ENCODE measurements around the gene BNIP5.

Gene BNIP5, protein sequence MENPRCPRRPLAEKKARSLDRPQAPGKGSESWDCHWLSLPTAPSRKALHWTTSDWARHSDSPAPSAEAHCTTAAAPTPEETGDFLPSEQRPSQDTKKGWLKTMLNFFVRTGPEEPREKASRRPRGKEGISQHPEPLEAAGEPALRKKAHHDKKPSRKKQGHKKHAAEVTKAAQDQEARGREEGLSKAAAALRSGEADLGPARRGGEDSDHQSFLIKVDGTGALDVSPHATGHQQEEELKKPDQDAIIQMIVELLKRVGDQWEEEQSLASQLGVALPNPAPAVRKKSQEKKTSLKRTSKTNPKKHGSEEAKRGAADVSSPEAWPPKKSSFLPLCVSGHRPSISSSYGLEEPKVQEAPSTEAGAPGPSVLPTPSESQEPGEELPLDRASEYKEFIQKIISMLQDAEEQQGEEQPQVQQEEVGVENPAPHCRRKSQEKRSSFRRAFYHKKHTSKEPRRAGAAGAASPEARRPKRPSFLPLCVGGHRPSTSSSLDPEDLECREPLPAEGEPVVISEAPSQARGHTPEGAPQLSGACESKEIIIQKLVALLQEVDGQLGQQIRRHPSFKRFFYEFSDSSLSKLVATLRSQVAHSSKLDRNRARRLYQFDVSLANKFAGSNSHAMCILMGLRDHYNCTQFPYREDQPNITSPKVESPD

DNA sequence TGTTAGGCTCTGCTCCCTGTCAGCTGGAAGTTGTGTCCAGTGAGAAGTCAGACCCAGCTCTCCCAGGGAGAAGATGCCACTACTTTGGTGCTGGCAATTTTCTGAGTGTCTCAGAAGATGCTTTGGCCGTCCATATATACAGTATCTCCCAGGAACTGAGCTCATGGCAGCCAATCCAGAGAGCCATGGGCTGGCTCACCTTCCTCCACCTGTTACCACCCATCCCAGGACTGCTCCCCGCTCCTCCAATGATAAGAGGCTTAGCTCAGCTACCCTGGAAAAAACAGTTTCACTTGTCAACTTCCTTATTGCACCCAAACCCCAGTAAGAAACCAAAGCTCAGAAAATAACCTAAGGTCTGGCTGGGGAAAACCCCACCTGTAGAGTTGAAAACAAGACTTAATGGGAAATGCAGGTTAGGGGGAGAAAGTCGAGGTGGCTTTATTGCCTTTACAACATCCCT is at the start of gene BNIP5:
TSS of gene BNIP5 (minus strand) at position 110 of the 463 bp plus-strand sequence. CDS start 6,198 bp downstream, outside the sequence.
- no peak for DNase-seq

DNA sequence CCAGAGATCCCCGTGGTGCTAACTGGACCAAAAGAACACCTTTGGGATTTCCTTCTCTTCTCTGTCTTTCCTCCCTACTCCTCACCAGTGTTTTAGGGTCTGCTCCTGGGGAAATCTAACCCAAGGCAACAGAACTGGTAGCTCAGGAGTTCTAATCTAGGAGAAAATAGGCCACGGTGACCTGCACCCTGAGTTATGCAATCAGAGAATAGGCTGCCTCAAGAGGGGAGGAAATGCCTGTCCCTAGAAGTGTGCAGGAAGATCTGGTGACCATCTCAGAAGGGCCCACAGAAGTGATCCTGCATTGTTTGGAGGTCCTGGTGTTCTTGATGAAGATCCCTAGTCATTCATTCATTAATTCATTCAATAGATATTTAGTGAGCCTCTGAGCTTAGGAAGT is 47.4 kb upstream of the BNIP5 start:
- no peak for DNase-seq

DNA sequence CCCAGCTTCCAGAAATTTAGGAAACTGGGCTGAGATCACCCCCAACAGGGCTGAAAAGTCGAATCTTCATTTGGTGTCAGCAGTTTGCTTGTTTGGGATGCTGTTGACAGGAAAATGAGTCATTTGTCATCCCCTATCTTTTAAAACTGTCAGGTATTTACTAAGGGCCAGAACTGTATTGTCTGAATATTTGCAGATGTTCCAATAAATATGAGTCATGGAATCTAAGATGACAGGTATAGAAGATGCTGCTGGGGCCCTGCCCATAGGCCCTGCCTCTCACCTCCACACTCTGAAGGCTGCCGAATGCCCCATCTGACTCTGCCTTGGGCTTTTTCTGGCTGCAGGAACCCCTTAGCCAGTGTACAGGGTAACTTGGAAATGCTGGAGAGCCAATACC is 46.9 kb upstream of the BNIP5 start:
- no peak for DNase-seq

DNA sequence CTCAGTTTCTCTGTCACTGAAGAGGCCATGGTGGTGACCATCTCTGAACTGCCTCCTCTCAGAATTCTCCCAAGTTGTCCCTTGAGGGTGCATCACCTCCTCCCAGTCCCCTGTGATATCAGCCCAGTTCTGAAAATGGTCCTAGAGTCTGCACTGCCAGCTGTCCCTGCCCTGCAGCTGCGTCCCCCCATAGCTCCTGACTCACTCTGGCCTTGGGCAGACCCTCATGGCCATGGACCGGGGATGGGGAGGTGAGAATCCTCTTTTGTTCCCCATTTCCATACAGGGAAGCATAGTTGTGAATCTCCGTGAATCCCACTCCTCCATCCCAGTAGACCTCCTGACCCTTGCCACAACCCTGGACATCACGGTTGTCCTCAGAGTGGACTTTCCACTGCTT is 46.3 kb upstream of the BNIP5 start:
- DNase-seq, result no peak

DNA sequence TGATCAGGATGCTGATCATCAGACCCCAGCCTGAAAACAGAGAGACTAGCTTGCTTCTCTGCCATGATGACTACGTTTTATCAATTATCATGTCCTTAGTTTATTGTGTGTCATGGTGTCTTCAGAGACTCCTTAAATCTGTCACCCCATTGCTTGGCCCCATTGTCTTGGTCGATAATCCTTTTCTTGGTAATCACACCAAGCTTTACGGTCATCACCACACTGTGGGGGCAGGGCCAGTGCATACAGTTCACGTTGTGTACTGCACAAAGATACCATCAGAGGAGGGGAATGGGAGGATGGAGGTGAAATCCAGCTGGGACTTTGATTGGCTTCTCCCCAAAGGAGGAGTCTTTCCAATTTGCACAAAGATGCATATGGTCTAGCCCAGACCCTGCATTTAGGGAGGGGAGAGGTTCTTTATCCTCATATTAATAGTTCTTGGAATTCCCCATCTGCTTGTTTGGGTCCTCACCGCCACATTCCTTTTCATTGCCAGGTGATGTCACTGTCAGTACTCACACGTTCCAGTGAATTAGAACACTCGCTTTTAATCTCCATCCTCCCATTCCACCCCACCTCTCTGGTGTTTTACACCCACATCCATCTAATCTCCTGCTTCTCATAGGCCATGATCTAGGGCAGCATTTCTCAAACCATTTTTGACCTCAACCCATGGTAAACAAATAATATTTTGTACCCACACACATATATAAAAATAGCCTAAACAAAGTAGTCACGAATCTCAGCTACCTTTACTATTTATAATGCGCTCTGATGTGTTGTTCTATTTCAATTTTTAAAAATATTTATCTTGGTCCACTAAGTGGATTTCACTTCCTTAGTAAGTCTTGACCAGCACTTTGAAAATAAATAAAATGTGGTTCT is 45.1 kb upstream of the BNIP5 start:
- DNase-seq, result no peak

DNA sequence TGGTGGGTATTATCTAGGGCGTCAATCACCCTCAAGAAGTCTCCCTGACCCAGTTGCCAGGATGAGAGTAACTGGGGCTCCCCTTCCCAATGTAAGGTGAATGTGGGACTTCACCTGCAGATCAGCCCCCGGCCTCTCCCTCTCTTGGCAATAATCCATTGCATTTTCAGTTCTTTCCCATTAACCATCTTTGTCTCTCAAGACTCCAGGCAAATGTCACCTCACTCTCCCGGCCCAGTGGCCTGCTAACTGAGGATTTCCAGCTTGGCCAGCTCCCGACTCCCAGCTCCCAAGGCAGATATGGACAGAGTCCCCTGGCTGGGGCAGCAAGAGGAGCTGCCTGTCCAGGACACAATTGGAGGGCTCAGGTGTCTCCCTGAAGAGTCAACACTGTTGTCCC is 43.5 kb upstream of the BNIP5 start:
- DNase-seq, result no peak

DNA sequence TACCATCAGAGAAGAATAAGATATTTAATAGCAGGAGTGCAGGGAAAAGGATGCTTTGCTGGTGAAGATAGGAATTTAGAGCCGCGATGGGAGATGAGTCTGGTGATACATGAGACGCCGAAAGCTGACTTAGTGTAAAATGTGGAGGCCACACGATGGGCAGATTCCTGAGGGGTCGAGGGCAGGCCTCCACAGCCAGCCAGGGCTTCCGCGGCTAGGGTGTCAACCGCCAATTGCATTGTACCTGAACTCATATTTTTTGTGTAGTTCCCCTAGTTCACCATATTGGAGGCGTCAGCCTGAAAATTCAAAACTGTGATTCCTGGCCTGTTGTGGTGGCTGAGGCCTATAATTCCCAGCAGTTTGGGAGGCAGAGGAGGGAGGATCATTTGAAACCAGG is 42.2 kb upstream of the BNIP5 start:
- no peak for DNase-seq

DNA sequence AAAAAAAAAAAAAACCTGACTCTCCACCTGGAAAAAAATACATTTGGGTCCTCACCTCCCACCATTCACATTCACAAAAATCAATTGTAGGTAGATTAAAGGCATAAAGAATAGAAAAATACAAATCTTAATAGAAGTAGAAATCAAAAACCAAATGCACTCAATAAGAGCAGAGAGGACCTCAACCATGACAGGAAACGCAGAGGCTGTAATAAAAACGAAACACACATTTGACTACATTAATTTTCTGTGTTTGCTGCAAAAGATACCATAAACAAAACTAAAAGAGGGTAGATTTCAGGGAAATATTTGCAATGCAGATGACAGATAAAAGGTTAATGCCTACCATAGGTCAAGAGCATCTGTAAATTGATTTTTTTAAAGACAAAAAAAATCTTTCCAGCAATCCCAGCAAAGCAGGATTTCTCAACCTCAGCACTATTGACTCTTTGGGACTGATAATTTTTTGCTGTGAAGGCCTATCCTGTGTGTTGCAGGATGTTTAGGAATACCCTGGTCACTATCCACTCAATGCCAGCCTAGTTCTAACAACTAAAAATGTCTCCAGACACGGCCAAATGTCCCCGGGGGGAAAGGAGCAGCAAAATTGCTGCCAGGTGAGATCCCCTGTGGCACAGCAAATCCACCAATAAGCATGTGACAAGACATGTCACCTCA is 41.7 kb upstream of the BNIP5 start:
- no peak for DNase-seq

DNA sequence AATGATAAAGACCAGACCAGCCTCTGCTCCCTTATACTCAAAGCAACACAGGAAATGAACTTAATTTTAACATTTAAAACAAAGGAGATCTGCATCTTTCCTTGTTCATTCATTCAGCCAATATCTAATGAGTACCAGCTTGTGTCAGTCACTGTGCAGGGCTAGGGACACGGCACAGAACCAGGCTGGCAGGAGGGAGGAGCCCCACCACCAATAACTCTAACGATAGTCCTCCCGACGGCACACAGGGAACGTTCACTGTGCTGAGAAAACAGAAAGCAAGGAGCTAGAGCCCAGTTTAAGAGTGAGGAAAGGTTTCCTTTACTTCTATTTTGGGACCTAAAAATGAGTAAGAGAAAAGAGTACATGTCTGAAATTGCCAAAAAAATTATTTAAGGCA is 40.9 kb upstream of the BNIP5 start:
- DNase-seq, result no peak

DNA sequence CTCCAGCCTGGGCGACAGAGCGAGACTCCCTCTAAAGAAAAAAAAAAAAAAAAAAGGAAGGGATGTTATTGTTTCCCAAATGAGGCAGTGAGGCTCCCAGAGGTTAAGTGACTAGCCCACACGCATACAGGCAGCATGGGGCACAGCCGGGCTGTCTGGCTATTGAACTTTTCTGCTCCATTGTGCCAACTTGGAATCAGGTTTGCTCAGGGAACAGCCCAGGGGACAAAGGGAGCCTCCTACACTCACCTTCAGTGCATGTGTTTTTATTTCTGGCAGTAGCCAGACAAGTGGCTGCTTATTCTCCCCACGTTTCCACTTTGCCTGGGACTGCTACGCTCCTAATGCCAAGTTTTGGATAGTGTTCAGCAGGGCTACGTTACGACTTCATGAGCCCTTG is 40.1 kb upstream of the BNIP5 start:
- DNase-seq, result no peak

DNA sequence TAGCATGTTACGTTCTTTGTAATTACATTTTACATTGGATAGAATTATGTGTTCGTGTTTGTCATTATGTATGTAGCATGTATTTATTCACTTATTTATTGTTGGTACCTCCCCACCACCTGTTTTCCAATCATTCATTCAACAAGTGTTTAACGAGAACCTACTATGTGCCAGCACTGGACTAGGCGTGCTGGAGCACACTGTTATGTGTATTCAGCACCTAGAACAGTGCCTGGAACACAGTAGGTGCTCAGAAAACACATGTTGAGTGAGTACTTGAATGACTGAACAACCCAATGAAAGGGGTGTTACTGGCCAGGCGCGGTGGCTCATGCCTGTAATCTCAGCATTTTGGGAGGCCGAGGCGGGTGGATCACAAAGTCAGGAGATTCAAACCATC is 39.5 kb upstream of the BNIP5 start:
- no peak for DNase-seq

DNA sequence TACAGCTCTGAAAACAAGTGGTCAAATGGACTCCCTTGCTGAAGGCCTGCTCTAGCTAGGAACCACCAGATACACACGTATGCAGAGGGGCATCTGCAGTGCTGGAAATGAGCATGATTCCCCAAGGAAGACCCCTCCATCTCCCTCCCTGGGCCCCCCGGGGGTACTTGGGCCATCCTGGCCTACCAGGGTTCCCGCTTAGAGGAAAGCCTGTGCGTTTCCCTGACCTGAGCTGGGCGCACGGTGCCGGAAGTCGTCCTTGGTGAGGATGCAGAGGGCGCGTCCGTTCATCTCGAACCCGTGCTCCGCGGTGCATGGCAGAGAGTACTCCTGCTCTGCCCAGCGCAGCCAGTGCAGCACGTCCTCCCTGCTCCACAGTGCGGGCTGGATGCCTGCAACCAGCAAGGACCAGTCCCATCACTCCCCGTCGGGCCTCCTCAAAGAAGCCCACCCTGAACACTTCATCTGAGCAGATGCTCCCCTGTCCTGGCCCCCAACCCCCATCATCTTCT is 39.0 kb upstream of the BNIP5 start:
- no peak for DNase-seq

DNA sequence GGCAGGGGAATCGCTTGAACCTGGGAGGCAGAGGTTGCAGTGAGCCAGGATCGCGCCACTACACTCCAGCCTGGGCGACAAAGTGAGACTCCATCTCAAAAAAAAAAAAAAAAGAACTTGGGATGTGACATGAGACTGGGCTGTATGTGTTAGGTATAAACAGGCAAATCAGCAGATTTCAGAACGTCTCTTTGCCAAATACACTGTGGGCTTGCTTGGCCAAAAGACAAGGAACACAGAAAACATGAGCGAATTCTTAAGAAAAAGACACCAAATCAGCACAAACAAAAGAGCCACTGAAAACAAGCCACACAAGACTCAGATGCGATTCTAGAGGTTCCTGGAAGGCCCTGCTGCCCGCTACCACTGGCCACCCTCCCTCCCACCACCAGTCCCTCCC is 38.3 kb upstream of the BNIP5 start:
- DNase-seq, result no peak

DNA sequence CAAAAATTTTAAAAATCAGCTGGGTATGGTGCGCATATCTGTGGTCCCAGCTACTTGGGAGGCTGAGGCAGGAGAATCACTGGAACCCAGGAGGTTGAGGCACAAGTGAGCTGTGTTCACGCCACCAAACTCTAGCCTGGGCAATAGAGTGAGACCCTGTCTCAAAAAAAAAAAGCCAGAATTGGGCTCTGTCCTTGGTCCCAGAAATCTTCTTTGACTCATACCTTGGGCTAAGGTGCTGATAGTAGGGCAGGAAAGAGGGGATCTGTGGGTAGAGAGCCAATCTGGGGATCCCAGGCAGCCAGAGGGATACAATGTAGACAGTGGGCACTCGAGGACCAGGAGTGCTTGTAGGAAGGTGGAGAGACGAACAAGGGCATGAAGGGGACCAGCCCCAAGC is 37.5 kb upstream of the BNIP5 start:
- no peak for DNase-seq

DNA sequence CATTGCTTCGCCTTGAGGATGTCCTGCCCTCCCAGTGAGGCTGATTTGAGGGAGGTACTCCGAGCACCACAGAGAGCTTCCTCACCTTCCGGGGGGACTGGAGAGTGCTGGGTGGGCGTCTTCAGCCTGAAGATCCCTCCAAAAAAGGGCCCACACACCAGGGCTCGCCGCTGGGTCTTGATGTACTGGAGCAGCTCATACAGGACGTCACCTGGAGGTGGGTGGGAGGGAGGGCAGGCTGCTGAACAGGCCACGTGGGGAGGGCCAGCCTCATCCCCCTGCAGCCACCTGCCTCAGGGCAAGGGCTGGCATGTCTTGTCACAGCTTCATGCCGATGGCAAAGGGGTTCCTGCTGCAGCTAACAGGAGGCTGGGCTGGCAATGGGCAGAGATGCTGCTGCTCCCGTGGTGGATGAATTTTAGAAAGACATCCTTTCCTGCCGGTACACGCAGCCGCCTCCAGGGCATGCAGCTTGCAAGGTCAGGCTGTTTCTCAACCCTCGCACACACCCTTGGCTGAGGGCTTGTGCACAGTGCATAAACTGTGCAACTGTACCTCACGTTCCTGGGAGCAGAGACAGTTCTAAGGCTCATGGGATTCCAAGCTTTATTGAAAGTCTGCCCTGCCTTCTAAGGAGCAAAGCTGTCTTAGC is 36.8 kb upstream of the BNIP5 start:
- peak; percentile 62 for DNase-seq

DNA sequence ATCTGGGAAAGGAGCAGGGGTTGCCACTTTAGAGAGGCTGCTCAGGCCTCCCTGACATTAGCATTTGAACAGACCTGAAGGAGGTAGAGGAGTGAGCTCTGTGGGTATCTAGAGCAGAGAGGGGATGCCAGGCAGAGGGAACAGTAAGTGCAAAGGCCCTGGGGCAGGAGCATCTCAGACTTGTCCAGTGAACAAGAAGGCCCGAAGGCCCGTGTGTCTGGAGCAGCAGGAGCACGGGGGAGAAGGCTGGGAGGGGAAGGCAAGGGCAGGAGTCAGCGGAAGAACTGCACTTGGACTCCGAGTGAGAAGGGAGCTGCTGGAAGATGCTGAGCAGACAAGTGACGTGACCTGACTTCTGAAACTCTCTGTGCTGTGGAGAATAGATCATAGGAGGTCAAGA is 35.4 kb upstream of the BNIP5 start:
- no peak for DNase-seq

DNA sequence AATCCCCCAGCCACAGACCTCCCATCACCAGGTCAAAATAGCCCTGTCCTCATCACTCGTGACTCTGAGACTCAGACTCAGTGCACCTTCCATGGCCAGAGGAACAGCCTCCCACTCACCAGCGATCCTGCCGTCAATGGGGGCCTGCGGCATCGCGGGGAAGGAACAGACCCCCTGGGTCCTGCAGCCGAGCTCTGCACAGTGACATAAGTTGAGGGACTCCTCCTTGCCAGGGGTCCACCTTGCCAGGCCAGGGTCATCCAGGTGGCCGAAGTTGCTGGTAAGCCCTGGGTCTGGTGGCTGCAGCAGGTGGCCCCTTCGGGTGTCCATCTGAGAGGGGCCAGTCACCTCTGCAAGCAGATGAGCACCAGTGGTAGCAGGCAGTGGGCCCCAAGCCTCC is 34.5 kb upstream of the BNIP5 start:
- no peak for DNase-seq

DNA sequence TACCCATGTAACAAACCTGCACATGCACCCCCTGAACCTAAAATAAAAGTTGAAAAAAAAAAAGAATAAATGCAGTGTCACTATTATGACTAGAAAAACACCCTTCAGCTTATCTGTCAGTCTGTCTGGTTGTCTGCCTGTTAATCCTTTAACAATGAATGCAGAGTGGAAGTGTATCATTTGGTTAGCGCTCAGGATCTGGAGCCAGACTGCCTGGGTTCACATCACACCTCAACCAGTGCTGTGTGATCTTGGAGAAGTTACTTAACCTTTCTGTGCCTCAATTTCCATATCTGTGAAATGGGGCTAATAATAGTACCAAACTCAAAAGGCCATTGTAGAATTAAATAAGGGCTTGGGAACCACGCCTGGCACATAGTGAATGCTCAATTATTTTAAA is 34.0 kb upstream of the BNIP5 start:
- DNase-seq, result no peak

DNA sequence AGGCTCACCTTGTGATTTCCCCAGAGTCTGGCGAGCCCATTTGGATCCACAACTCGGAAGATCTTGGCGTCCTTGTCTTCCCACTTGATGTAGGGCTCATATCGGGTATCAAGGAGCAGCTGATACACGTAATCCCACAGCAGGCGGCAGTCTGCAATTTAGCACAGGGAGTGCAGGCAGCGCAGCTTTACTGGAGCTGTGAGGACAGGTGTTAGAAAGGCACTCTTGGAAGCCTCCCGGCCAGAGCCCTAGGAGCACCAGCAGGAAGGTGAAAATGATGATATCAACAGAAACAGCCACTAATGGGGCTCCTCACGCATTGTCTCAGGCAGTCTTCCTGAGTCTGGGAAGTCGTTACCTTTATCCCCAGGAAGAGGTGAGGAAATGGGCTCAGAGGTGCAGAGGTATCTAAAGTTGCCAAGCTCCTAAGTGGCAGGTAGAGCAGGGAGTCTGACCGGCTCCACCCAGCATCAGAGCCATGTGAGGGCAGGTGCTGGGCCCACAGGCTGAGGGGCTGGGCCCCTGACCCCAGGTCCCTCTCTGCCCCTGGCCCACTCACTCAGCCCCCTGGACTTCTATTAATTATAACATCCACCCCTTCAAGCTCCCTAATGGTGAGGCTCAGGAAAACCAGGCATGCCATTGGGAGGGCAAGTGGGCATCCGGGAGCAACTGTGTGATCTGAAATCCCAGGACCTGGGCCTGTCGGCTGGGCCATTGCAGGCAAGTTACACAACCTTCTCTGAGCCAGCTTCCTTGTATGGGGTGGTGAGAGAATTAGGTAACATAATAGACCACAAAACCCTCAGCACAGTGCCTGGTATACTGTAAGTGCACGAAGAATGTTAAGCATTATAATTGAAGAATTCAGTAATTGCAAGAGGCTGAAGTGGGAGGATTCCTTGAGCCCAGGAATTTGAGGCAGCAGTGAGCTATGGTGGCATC is 32.5 kb upstream of the BNIP5 start:
- peak; percentile 16 for DNase-seq

DNA sequence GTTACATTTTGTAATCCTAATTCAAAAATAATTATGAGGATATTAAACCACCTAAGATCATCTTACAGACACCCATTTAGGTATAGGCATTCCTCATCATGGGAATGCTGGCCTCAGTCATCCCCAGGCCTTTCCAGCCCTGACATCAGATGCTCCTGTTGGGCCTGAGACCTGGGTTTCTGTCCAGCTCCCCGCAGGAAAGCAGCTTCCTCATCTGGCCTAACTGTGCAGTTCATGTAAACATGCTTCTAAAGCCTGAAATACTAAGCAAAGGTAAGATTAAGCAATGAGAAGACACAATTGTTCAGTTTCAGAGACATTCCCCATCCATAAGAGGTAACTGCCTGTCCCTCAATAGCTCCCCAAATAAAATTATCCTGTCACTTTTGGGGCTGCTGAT is 31.7 kb upstream of the BNIP5 start:
- no peak for DNase-seq

DNA sequence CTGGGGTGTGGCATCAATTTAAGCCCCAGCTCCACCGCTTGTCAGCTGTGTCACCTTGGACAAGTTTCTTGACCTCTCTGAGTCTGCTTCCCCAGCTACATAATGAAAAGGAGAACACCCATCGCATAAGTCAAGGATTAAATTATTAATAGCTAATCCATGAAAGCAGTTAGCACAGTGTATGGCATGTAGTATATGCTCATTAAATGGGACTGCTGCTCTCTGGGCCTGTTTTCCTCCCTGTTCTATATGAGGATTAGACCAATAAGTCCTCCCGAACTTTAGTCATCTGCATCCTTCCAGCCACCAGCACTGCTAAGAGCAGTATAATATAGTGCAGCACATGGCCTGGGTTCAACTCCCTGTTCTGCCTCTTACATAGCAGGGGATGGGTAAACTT is 31.1 kb upstream of the BNIP5 start:
- no peak for DNase-seq
